ENCODE results near the gene FGA.

The FGA gene

GRCh38 chr4:154626793-154627484 is 36.4 kb upstream of the FGA start:
- peaks cover 5% of the 10 kb centered on the region; the same call in 1 of the 2 replicates for H3K4me1 ChIP-seq (ENCODE audit: low read length)
- no peak overlapping the region for H2AFZ ChIP-seq (ENCODE audit: low read depth, low read length)
- H4K20me1 ChIP-seq (ENCODE audit: insufficient read depth, low read length) = no peaks in the 10 kb centered on the region
- no peak overlapping the region for H3K27ac ChIP-seq (ENCODE audit: low read length)
- no peak overlapping the region for H3K4me3 ChIP-seq (ENCODE audit: low read length)
- H3K79me2 ChIP-seq (ENCODE audit: low read length) = no peaks in the 10 kb centered on the region
- no peak overlapping the region for H3K9ac ChIP-seq (ENCODE audit: low read length)
- TF ChIP-seq EZH2phosphoT487 (IDR thresholded peaks at IDR 0.05; ENCODE audit: low read depth) = no peak
- H3K4me2 ChIP-seq (ENCODE audit: low read length) = no peak overlapping the region
- no peaks in the 10 kb centered on the region for H3K9me3 ChIP-seq (ENCODE audit: insufficient read depth, low read length)
- H3K27me3 ChIP-seq (ENCODE audit: low read depth, low read length) = peaks cover 11% of the 10 kb centered on the region
- no peaks in the 10 kb centered on the region for H3K36me3 ChIP-seq (replicated peaks; ENCODE audit: low read depth, low read length)

GRCh38 chr4:154625971-154626370 is 35.4 kb upstream of the FGA start:
- TF ChIP-seq, protein P1, sequence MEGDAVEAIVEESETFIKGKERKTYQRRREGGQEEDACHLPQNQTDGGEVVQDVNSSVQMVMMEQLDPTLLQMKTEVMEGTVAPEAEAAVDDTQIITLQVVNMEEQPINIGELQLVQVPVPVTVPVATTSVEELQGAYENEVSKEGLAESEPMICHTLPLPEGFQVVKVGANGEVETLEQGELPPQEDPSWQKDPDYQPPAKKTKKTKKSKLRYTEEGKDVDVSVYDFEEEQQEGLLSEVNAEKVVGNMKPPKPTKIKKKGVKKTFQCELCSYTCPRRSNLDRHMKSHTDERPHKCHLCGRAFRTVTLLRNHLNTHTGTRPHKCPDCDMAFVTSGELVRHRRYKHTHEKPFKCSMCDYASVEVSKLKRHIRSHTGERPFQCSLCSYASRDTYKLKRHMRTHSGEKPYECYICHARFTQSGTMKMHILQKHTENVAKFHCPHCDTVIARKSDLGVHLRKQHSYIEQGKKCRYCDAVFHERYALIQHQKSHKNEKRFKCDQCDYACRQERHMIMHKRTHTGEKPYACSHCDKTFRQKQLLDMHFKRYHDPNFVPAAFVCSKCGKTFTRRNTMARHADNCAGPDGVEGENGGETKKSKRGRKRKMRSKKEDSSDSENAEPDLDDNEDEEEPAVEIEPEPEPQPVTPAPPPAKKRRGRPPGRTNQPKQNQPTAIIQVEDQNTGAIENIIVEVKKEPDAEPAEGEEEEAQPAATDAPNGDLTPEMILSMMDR (IDR thresholded peaks at IDR 0.05; ENCODE audit: low read depth, low read length) = no peak
- no peak for TF ChIP-seq EZH2phosphoT487 (IDR thresholded peaks at IDR 0.05; ENCODE audit: low read depth)
- Histone ChIP-seq H3K4me2 (ENCODE audit: low read length) (no peak overlapping the region), H4K20me1 (ENCODE audit: insufficient read depth, low read length) (no peaks in the 10 kb centered on the region), H3K9ac (ENCODE audit: low read length) (no peak overlapping the region), H3K36me3 (replicated peaks; ENCODE audit: low read depth, low read length) (no peaks in the 10 kb centered on the region), H3K4me1 (ENCODE audit: low read length) (peaks cover 5% of the 10 kb centered on the region; the same call in 1 of the 2 replicates), H3K79me2 (ENCODE audit: low read length) (no peaks in the 10 kb centered on the region), H3K27ac (ENCODE audit: low read length) (no peak overlapping the region), H3K9me3 (ENCODE audit: insufficient read depth, low read length) (no peaks in the 10 kb centered on the region), H3K4me3 (ENCODE audit: low read length) (no peak overlapping the region), H2AFZ (ENCODE audit: low read depth, low read length) (no peak overlapping the region), H3K27me3 (ENCODE audit: low read depth, low read length) (peaks cover 3% of the 10 kb centered on the region; the same call in 1 of the 2 replicates)

- H3K4me1 ChIP-seq (ENCODE audit: low read length) = peaks cover 5% of the 10 kb centered on the region; the same call in 1 of the 2 replicates
- no peak overlapping the region for H2AFZ ChIP-seq (ENCODE audit: low read depth, low read length)
- TF ChIP-seq EZH2phosphoT487 (IDR thresholded peaks at IDR 0.05; ENCODE audit: low read depth) = no peak
- TF ChIP-seq, protein P1 (IDR thresholded peaks at IDR 0.05; ENCODE audit: low read depth, low read length) = no peak
- H3K4me2 ChIP-seq (ENCODE audit: low read length) = no peak overlapping the region
- no peaks in the 10 kb centered on the region for H3K79me2 ChIP-seq (ENCODE audit: low read length)
- H3K36me3 ChIP-seq (replicated peaks; ENCODE audit: low read depth, low read length) = no peaks in the 10 kb centered on the region
- no peak overlapping the region for H3K27ac ChIP-seq (ENCODE audit: low read length)
- no peak overlapping the region for H3K9ac ChIP-seq (ENCODE audit: low read length)
- no peak overlapping the region for H3K4me3 ChIP-seq (ENCODE audit: low read length)
- H3K9me3 ChIP-seq (ENCODE audit: insufficient read depth, low read length) = no peaks in the 10 kb centered on the region
- no peaks in the 10 kb centered on the region for H4K20me1 ChIP-seq (ENCODE audit: insufficient read depth, low read length)
- H3K27me3 ChIP-seq (ENCODE audit: low read depth, low read length) = no peaks in the 10 kb centered on the region
These were observed 33.5 kb upstream of the FGA start for GRCh38 chr4:154623995-154624394.

- Histone ChIP-seq H4K20me1 (ENCODE audit: insufficient read depth, low read length) (no peaks in the 10 kb centered on the region), H3K27ac (ENCODE audit: low read length) (no peak overlapping the region), H3K79me2 (ENCODE audit: low read length) (no peaks in the 10 kb centered on the region), H3K4me2 (ENCODE audit: low read length) (no peak overlapping the region), H3K4me1 (ENCODE audit: low read length) (peaks cover 7% of the 10 kb centered on the region; the same call in 1 of the 2 replicates), H3K9ac (ENCODE audit: low read length) (no peak overlapping the region), H3K4me3 (ENCODE audit: low read length) (no peak overlapping the region), H3K36me3 (replicated peaks; ENCODE audit: low read depth, low read length) (no peaks in the 10 kb centered on the region), H2AFZ (ENCODE audit: low read depth, low read length) (no peak overlapping the region), H3K27me3 (ENCODE audit: low read depth, low read length) (no peaks in the 10 kb centered on the region), H3K9me3 (ENCODE audit: insufficient read depth, low read length) (no peaks in the 10 kb centered on the region)
- no peak for TF ChIP-seq EZH2phosphoT487 (IDR thresholded peaks at IDR 0.05; ENCODE audit: low read depth)
- TF ChIP-seq, protein P1 (IDR thresholded peaks at IDR 0.05; ENCODE audit: low read depth, low read length) = no peak
These were observed 32.9 kb upstream of the FGA start for GRCh38 chr4:154623436-154623835.
